ENCODE results near the gene CCDC152. TPM values are rescaled to one million over a fixed set of nuclear protein-coding genes. Genes with fewer than 3 reads are reported as not detected.

CCDC152 gene
- total and polyA plus RNA-seq, 10 of the 15 experiments (the other 5 are each of a cell fraction or from before 2014, with no cell fraction given): 0.12 to 25.8 (median 13.5) TPM

DNA sequence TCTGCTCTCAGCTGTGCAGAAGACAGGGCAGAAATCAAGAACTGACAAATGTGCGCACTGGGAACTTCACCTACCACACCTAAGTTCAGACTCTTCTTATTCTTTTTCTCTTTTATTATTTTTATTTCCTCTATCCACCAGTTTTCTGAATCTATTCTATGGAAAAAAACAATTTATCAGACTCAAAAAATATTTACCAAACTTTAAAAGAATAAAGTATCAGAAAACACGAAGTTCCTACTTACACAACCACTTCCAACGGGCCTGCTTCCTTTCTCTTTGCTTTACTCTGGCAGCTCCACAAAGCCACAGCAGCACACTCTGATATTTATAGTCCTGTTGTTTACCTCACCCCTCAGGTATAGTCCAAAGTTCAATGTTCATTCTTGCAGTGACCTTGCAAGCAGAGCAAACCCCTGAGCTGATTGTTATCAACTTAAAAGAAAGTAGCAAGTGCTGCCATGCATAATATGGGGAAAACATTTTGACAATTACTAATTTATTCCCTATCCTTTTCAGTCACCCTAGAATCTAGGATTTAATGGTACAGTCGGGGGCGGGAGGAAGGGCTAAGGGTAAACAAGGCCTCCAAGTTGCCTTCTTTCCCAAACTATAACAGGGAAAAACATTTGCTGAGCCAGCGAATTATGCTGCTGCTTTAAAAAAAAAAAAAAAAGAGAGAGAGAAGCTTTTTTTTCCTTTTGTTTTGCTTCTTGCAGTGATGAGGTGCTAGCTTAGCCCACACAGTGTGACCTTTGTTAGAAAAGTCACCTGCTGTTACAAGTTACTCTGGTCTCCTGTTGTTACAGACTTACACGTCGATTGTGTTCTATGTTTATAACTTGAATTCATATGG, 55.2 kb downstream of the CCDC152 start, which contains the start of gene SELENOP:
Gene SELENOP (minus strand): TSS at position 302 of the 856 bp plus-strand sequence. CDS start 3,539 bp downstream, outside the sequence.
- DNase-seq (ENCODE audit: low read depth, low spot score) (peak; percentile 8), FAIRE-seq (no peak), ATAC-seq (peak; percentile 57; the same call in 2 of the 3 replicates)
- intact Hi-C loops (cut with micrococcal nuclease; ENCODE audit: unreplicated experiment) (no loop called here), in situ Hi-C loops (cut with MboI) (no loop called here)
- no peaks in the 10 kb centered on the region for H3K27me3 ChIP-seq (replicated peaks in 1 of 2; ENCODE audit: control insufficient read depth in 2 of 2, insufficient read depth in 2 of 2, low read length in 1 of 2)
- H3K4me2 ChIP-seq (ENCODE audit: control insufficient read depth, insufficient read depth): no peak within 1 kb of the TSS
- ChIA-PET POLR2A (interaction anchor here (0.6 to 2.6 kb wide), 5 partner anchors 10 to 311 kb away, joined by 3 to 9 read pairs (median 4); no protein-coding TSS in a partner anchor), CTCF (interaction anchor here (0.7 to 1.4 kb wide), 5 partner anchors 11 to 182 kb away, joined by 3 to 5 read pairs (median 4); no protein-coding TSS in a partner anchor), SMC1A (ENCODE audit: uncharacterized antibody, unreplicated experiment) (interaction anchor here (1.0 to 4.5 kb wide), 5 partner anchors 17 to 143 kb away, joined by 3 to 34 read pairs (median 4); no protein-coding TSS in a partner anchor), RAD21 (ENCODE audit: unreplicated experiment) (interaction anchor here (0.6 to 1.7 kb wide), 9 partner anchors 10 to 78 kb away, joined by 3 to 7 read pairs (median 4); no protein-coding TSS in a partner anchor)
- no peaks in the 10 kb centered on the region for H3K9me3 ChIP-seq (replicated peaks; ENCODE audit: control insufficient read depth, insufficient read depth, low read length)
- H3K4me1 ChIP-seq (ENCODE audit: control insufficient read depth, insufficient read depth, low read length): no peaks in the 10 kb centered on the region
- no peak within 1 kb of the TSS for H3K4me3 ChIP-seq
- H3K27ac ChIP-seq (ENCODE audit: control insufficient read depth, insufficient read depth): no peak within 1 kb of the TSS
- no peaks in the 10 kb centered on the region for H3K79me2 ChIP-seq (ENCODE audit: control insufficient read depth, insufficient read depth, low read length)
- no peaks in the 10 kb centered on the region for H4K20me1 ChIP-seq (ENCODE audit: control insufficient read depth, insufficient read depth)
- no peak within 1 kb of the TSS for H2AFZ ChIP-seq (ENCODE audit: control insufficient read depth, low read depth, low read length)
- H3K36me3 ChIP-seq (ENCODE audit: control insufficient read depth in 2 of 2, insufficient read depth in 2 of 2, low read length in 1 of 2): no peaks in the 10 kb centered on the region
- H3K9ac ChIP-seq (ENCODE audit: control insufficient read depth, insufficient read depth, low read length): no peak within 1 kb of the TSS
- WGBS (ENCODE audit: insufficient coverage, insufficient replicate concordance, low lambda C conversion rate, missing lambda C conversion rate): 85% methylated on average over 7 of the region's 8 CpGs
- BruUV-seq (replicated peaks): no TSS peak
- TF ChIP-seq, protein P1, sequence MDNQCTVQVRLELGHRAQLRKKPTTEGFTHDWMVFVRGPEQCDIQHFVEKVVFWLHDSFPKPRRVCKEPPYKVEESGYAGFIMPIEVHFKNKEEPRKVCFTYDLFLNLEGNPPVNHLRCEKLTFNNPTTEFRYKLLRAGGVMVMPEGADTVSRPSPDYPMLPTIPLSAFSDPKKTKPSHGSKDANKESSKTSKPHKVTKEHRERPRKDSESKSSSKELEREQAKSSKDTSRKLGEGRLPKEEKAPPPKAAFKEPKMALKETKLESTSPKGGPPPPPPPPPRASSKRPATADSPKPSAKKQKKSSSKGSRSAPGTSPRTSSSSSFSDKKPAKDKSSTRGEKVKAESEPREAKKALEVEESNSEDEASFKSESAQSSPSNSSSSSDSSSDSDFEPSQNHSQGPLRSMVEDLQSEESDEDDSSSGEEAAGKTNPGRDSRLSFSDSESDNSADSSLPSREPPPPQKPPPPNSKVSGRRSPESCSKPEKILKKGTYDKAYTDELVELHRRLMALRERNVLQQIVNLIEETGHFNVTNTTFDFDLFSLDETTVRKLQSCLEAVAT (IDR thresholded peaks at IDR 0.05): 0 out of 2 replicates have a peak, but pooled peaks have one; percentile 37
- TF ChIP-seq, protein P2, sequence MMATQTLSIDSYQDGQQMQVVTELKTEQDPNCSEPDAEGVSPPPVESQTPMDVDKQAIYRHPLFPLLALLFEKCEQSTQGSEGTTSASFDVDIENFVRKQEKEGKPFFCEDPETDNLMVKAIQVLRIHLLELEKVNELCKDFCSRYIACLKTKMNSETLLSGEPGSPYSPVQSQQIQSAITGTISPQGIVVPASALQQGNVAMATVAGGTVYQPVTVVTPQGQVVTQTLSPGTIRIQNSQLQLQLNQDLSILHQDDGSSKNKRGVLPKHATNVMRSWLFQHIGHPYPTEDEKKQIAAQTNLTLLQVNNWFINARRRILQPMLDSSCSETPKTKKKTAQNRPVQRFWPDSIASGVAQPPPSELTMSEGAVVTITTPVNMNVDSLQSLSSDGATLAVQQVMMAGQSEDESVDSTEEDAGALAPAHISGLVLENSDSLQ (IDR thresholded peaks at IDR 0.05): no peak
- TF ChIP-seq ZNF384 (IDR thresholded peaks at IDR 0.05; ENCODE audit: borderline replicate concordance, low read depth, low read length): peak; percentile 51; the same call in 1 of the 2 replicates
- TF ChIP-seq RBBP5 (conservative IDR thresholded peaks at IDR 0.05): no peak
- TF ChIP-seq BCL11A (IDR thresholded peaks at IDR 0.05; ENCODE audit: low read depth, low read length): no peak
- 0 out of 2 replicates have a peak, but pooled peaks have one; percentile 28 for TF ChIP-seq MTA2 (IDR thresholded peaks at IDR 0.05; ENCODE audit: low read depth)
- 0 out of 2 replicates have a peak, but pooled peaks have one; percentile 35 for TF ChIP-seq NBN (IDR thresholded peaks at IDR 0.05)
- TF ChIP-seq TBL1XR1 (IDR thresholded peaks at IDR 0.05; ENCODE audit: low read depth, low read length): no peak
- no peak for TF ChIP-seq ZNF217 (IDR thresholded peaks at IDR 0.05)
- TF ChIP-seq POLR2A (IDR thresholded peaks at IDR 0.05; ENCODE audit: low read depth, low read length): no peak
- no peak for TF ChIP-seq PAX8 (IDR thresholded peaks at IDR 0.05)
- TF ChIP-seq POU2F2 (IDR thresholded peaks at IDR 0.05; ENCODE audit: borderline replicate concordance, low read depth, low read length): no peak
- no peak for TF ChIP-seq CHD4 (IDR thresholded peaks at IDR 0.05)
- no peak for TF ChIP-seq IRF4 (IDR thresholded peaks at IDR 0.05; ENCODE audit: low read depth, low read length)
- no peak for TF ChIP-seq GATAD2B (conservative IDR thresholded peaks at IDR 0.05; ENCODE audit: low read depth)
- no peak for TF ChIP-seq CBFB (IDR thresholded peaks at IDR 0.05; ENCODE audit: low read depth)
- TF ChIP-seq EP300 (IDR thresholded peaks at IDR 0.05; ENCODE audit: borderline replicate concordance in 1 of 2, control insufficient read depth in 1 of 2, low read depth in 2 of 2, low read length in 2 of 2): no peak
- TF ChIP-seq PAX5 (IDR thresholded peaks at IDR 0.05; ENCODE audit: borderline replicate concordance, low read depth, low read length): no peak
- TF ChIP-seq, protein P3, sequence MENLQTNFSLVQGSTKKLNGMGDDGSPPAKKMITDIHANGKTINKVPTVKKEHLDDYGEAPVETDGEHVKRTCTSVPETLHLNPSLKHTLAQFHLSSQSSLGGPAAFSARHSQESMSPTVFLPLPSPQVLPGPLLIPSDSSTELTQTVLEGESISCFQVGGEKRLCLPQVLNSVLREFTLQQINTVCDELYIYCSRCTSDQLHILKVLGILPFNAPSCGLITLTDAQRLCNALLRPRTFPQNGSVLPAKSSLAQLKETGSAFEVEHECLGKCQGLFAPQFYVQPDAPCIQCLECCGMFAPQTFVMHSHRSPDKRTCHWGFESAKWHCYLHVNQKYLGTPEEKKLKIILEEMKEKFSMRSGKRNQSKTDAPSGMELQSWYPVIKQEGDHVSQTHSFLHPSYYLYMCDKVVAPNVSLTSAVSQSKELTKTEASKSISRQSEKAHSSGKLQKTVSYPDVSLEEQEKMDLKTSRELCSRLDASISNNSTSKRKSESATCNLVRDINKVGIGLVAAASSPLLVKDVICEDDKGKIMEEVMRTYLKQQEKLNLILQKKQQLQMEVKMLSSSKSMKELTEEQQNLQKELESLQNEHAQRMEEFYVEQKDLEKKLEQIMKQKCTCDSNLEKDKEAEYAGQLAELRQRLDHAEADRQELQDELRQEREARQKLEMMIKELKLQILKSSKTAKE (IDR thresholded peaks at IDR 0.05; ENCODE audit: low read depth, poor library complexity, severe bottlenecking): no peak
